DOHH2 (cell line): ENCODE data around the gene ST7.

Source experiments
- H3F3A ChIP-seq: fragments of 200-600 bp; sonication (generic), shearing (Covaris generic); 2 replicates; pipeline ENCODE4 v1.6.0; 2016; ENCODE audit warnings: antibody characterized with exemption, mild to moderate bottlenecking; ENCODE audit not compliant: control insufficient read depth, insufficient read depth
- H3K27ac ChIP-seq: fragments of 200-600 bp; sonication (generic); 2 replicates; pipeline ENCODE4 v1.5.1; 2014; ENCODE audit warnings: low read depth, mild to moderate bottlenecking, low read length, moderate library complexity
- H3K27me3 ChIP-seq: fragments of 200-600 bp; sonication (generic); 2 replicates; pipeline ENCODE4 v1.6.1; 2014; ENCODE audit warnings: mild to moderate bottlenecking, low read length, mixed read lengths; ENCODE audit not compliant: control insufficient read depth
- H3K36me3 ChIP-seq: fragments of 200-600 bp; sonication (generic); 2 replicates; pipeline ENCODE4 v1.6.1; 2014; ENCODE audit warnings: mild to moderate bottlenecking, low read length, moderate library complexity, mixed read lengths; ENCODE audit not compliant: control insufficient read depth
- H3K4me1 ChIP-seq: fragments of 200-600 bp; sonication (generic); 2 replicates; pipeline ENCODE4 v1.6.1; 2014; ENCODE audit warnings: mild to moderate bottlenecking, low read length, mixed read lengths; ENCODE audit not compliant: control insufficient read depth
- H3K4me2 ChIP-seq: fragments of 200-600 bp; sonication (generic); 2 replicates; pipeline ENCODE4 v1.6.0; 2014; ENCODE audit warnings: mild to moderate bottlenecking, low read length, moderate library complexity
- H3K4me3 ChIP-seq: fragments of 200-600 bp; sonication (generic); 2 replicates; pipeline ENCODE4 v1.5.1; 2014; ENCODE audit warnings: mild to moderate bottlenecking, low read length, mixed read lengths
- H3K79me2 ChIP-seq: fragments of 200-600 bp; sonication (generic); 2 replicates; pipeline ENCODE4 v1.6.1; 2014; ENCODE audit warnings: mild to moderate bottlenecking, low read length, mixed read lengths; ENCODE audit not compliant: control insufficient read depth
- H3K9me2 ChIP-seq: fragments of 200-600 bp; sonication (generic); replicated peaks from 2 replicates; pipeline ENCODE4 v1.6.1; 2014; ENCODE audit warnings: mild to moderate bottlenecking, low read length, mixed read lengths; ENCODE audit not compliant: control insufficient read depth
- H3K9me3 ChIP-seq: fragments of 200-600 bp; sonication (generic); 2 replicates; pipeline ENCODE4 v1.6.1; 2014; ENCODE audit warnings: antibody characterized with exemption, low read length, mixed read lengths; ENCODE audit not compliant: control insufficient read depth, insufficient read depth
- H4K20me1 ChIP-seq: fragments of 200-600 bp; sonication (generic); 2 replicates; pipeline ENCODE4 v1.6.0; 2014; ENCODE audit warnings: low read depth, mild to moderate bottlenecking, antibody characterized with exemption, low read length, moderate library complexity; ENCODE audit not compliant: control insufficient read depth, insufficient read depth
- EZH2phosphoT487 ChIP-seq: fragments of 200-600 bp; sonication (generic); IDR thresholded peaks from 2 replicates; pipeline ENCODE4 v1.6.1; 2017; ENCODE audit warnings: borderline replicate concordance, mild to moderate bottlenecking, antibody characterized with exemption, low read length, moderate library complexity, mixed read lengths
- TF ChIP-seq, protein P1 (sequence below): fragments of 200-600 bp; sonication (generic); IDR thresholded peaks from one replicate; pipeline ENCODE4 v1.5.1; 2014; ENCODE audit warnings: antibody characterized with exemption, mild to moderate bottlenecking, low read depth, low read length; ENCODE audit not compliant: poor library complexity, severe bottlenecking

Gene ST7

DNA sequence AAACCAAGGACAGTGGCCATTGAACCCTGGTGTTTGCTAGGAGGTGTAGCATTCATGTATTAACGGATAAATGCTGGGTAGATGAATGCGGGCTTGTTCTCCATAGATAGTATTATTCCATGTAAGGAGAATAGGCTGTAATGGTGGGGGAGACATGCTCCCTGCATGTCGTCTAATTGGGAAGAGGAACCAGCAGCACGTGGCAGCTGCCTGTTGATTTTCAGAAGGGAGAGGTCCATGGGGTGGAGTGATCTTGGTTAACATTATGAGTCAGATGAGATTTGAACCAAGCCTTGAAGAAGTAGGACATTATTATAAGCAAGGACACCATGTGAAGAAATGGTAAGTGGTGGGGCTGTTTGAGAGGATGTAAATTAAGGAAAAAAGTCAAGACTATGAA is 257.1 kb downstream of the ST7 start:
- no peak overlapping the region for H3K4me3 ChIP-seq
- no peaks in the 10 kb centered on the region for H3K79me2 ChIP-seq
- H3K36me3 ChIP-seq: no peaks in the 10 kb centered on the region
- no peaks in the 10 kb centered on the region for H3K9me2 ChIP-seq
- H3K9me3 ChIP-seq: no peaks in the 10 kb centered on the region
- no peak overlapping the region for H3K27ac ChIP-seq
- H3K4me2 ChIP-seq: no peak overlapping the region
- no peaks in the 10 kb centered on the region for H3F3A ChIP-seq
- H3K27me3 ChIP-seq: no peaks in the 10 kb centered on the region
- TF ChIP-seq, protein P1, sequence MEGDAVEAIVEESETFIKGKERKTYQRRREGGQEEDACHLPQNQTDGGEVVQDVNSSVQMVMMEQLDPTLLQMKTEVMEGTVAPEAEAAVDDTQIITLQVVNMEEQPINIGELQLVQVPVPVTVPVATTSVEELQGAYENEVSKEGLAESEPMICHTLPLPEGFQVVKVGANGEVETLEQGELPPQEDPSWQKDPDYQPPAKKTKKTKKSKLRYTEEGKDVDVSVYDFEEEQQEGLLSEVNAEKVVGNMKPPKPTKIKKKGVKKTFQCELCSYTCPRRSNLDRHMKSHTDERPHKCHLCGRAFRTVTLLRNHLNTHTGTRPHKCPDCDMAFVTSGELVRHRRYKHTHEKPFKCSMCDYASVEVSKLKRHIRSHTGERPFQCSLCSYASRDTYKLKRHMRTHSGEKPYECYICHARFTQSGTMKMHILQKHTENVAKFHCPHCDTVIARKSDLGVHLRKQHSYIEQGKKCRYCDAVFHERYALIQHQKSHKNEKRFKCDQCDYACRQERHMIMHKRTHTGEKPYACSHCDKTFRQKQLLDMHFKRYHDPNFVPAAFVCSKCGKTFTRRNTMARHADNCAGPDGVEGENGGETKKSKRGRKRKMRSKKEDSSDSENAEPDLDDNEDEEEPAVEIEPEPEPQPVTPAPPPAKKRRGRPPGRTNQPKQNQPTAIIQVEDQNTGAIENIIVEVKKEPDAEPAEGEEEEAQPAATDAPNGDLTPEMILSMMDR: no peak
- TF ChIP-seq EZH2phosphoT487: no peak
- H4K20me1 ChIP-seq: no peaks in the 10 kb centered on the region
- no peaks in the 10 kb centered on the region for H3K4me1 ChIP-seq

DNA sequence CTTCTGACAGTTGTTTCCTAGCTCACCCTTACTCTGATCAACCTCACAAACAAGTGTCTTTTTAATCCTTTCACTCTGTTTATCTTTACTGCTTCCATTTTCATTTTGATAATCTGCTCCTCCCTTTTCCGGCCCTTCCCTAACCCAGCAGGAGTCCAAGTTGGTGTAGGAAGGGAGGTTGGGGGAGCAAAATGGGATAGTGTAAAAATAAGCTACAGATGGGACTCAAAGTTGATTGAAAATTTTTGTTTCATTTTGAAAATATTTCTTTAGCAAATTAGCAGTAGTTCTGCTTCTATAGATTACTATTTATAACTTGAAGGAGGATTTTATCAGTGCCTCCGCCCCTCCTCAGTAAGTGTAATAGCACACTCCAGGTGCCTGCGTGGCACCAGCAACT is 257.6 kb downstream of the ST7 start:
- H3K4me1 ChIP-seq: no peaks in the 10 kb centered on the region
- no peak overlapping the region for H3K4me3 ChIP-seq
- H3K79me2 ChIP-seq: no peaks in the 10 kb centered on the region
- H3K9me3 ChIP-seq: no peaks in the 10 kb centered on the region
- no peaks in the 10 kb centered on the region for H3K27me3 ChIP-seq
- no peak overlapping the region for H3K27ac ChIP-seq
- no peaks in the 10 kb centered on the region for H3F3A ChIP-seq
- H3K9me2 ChIP-seq: no peaks in the 10 kb centered on the region
- no peak overlapping the region for H3K4me2 ChIP-seq
- TF ChIP-seq, protein P1: no peak
- TF ChIP-seq EZH2phosphoT487: no peak
- no peaks in the 10 kb centered on the region for H4K20me1 ChIP-seq
- H3K36me3 ChIP-seq: no peaks in the 10 kb centered on the region

DNA sequence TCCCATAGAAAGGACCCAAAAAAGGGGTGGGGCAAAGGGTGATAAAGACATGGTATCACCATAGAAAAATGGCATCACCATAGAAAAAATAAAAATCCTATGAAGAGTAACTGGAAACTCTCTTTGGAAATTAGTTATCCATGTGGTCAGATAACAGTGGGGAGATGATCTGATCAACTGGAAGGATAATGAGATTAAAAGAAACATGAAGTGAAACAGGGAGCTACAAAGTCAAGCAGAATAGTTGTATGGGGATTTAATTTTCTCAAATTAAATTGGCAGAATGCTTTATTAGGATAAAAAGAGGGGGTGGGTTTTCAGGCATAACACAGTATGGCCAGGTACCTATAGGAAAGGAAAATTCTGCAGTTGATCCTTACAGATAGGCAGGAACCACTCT is 258.3 kb downstream of the ST7 start:
- Histone ChIP-seq H3K4me2 (no peak overlapping the region), H3F3A (no peaks in the 10 kb centered on the region), H4K20me1 (no peaks in the 10 kb centered on the region), H3K79me2 (no peaks in the 10 kb centered on the region), H3K9me3 (no peaks in the 10 kb centered on the region), H3K27ac (no peak overlapping the region), H3K4me1 (no peaks in the 10 kb centered on the region), H3K4me3 (no peak overlapping the region), H3K27me3 (no peaks in the 10 kb centered on the region), H3K9me2 (no peaks in the 10 kb centered on the region), H3K36me3 (no peaks in the 10 kb centered on the region)
- no peak for TF ChIP-seq EZH2phosphoT487
- TF ChIP-seq, protein P1: no peak
